ENCODE data around the gene SLC22A17.

The SLC22A17 gene

DNA sequence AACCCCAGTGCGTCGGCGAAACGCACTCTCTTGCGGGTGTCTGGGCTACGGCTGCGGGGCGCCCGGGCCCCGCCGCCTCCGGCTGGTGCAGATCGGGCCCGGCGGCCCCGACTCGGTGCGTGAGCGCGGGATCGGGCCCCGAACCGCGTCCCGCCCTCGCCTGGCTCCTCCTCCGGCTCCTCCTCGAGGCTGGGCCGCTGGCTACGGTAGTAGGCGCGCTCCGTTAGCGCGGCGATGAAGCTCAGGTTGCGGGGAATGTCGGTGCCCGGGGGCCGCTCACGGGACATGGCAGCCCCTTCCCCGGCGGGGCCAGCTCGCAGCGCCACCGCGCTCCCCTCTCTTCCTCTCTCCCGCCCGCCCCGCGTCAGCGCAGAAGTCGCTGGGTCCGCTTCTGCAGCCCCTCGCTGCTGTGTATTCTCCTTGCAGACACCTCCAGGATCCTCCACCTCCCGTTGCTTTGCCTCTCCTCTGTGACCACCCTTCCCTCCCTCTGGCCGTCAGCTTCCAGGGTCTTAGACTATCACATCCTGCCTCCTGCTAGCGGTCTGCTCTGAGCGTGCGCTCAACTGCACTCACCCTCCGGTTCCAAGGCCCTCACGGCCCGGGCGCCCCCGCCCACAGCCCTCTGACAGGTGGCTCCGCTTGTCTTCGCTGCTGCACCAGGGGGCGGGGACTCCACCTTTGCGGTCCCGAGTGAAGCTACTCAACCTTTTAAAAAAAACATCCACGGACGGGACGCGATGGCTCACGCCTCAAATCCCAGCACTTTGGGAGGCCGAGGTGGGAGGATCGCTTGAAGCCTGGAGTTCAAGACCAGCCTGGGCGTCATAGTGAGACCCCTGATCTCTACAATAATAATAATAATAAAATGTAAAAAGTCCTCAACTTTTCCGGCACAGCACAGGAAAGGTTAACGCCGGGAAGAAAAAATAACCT lies 50.1 kb downstream of the SLC22A17 start, which contains the start of gene PPP1R3E:
Gene PPP1R3E (minus strand): TSS at position 570 of the 936 bp plus-strand sequence. CDS start 283 bp downstream, at position 287.
- DNase-seq, result peak; percentile 78 to 89 (median 84)

DNA sequence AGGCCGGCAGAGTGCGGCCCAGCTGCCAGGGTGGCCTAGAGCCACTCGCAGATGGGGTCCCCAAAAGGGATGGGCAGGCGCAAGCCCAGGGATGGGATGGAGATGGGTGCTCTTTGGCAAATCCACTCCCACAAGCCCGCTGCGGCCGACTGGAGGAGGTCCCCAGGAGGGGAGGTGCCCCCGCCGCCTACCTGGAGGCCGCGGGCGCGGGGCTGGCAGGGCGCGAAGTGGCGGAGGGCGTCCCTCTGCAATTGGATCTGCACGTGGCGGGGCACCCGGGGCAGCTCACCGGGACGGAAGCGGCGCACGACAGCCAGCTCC lies 50.8 kb downstream of the SLC22A17 start:
- DNase-seq, result peak in 3 of 6 experiments; percentile 63 to 86 (median 82)

DNA sequence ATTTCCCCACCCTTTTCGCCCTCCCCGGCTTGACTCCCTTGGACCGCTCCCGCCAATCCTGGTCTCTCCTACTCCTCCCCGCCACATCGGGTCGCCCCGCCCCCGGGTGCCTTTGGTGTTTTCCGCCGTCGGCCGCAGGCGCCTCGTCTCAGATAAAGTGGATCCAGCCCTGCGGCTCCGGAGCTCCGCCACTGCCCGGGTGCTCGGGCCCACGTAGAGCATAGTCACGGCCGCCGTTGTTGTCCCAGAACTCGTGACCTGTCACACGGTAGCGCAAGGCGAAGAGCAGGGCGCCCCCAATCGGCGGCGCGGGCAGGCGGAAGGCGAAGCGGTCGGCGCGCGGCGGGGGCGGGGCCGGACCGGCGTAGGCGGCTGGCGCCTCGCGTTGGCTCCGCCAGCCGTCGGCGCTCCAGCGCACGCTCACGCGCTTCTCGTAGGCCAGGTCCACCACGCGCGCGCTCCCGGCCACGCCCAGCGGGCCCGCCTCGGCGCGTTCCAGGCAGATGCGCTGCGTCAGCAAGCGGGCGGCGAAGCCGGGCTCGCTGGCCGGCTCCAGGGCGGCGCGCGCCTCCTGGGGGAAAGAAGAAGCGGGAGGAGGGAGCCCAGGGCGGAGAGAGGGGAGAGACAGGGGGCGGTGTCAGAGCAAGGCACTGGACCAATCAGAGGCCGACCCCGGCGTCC lies 51.3 kb downstream of the SLC22A17 start:
- DNase-seq, result peak; percentile 92 to 98 (median 95)

DNA sequence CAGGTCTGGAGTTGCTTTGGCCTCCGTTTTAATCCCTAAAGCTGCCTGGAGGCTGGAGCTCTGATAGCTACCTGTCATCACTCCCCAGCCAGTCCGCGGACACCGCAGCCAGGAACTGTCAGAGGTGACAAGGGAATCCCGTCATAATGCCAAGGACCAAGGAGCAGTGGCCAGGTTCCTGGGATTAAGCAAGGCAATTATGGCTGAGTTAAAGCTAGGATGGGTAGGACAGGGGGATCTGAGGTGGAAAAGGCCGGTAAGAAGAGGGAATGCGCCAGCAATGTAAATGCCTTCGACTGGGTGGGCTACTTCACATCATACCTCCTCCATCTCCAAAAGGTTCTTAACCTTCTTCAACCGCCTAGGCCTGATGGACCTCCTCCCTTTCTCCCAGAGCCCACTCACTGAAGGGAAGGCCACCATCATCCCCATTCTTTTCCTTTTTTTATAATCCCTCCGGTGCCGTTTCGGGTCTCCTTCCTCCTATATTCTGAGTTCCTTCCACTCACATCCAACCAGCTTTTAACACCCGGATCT lies 51.9 kb downstream of the SLC22A17 start:
- DNase-seq, result peak in 3 of 6 experiments; percentile 14 to 43 (median 35)

DNA sequence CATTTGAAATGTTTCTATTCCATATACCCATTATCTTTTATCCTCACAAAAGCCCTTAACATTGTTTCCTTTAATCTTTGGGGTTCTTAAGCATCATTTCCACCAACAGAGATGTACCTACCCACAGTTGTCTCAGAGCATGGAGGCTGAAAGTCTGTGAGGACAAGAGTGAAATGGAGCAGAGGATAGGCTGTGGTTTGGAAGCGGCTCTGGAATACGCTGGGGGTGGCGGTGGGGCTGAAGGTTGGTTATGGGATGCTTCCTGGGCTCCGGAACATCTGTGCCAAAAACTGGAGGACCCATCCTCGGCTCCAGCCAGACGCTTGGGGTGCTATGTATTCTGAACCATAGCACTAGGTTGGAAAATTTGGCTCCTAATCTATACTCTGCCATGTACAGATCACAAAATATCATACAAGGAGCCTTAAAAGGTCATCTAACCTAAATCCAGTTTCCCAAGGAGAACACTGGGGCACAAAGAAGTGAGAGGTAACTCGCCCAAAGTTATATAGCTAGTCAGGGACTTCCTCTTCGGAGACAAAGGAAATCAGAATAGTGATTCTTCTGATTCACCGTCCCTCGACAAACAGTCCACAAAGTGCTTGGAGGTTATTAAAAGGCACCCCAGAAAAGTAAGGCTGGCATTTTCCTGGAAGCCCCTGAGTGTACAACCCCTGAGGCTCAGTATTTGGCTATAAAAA lies 52.6 kb downstream of the SLC22A17 start:
- peak in 1 of 6 experiments; percentile 33 for DNase-seq

DNA sequence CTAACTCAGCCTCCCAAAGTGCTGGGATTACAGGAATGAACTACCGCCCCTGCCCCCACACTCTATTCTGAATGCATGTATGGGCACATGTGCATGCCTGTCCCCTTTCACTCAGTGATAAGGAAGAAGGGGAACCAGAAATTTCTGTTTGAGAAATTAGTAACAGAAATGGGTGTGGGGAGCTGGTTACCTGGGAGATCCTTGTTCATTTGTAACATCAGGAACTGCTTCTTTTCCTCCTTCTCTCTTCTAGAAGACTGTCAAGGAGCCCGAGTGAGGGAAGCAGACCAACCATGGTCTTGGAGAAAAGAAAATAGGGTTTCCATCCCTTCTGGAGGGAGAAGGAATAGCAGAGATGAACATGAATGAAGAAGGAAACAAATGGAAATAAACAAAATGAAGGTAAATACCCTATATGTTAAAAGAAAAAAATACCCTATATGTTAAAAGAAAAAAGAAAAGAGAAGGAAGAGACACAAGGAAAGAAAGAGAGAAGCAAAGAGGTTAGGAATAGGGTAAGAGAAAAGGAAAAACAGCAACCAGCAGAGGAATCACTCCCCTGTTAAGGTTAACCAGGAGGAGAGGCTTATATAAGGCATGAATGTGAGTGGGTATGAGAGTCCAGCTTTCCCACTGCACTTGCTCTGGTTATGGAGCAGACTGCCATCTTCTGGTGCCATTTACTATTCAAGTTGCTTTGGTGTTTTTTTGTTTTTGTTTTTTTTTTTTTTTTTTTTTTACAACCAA lies 53.3 kb downstream of the SLC22A17 start:
- peak in 3 of 6 experiments; percentile 8 to 20 (median 16) for DNase-seq

DNA sequence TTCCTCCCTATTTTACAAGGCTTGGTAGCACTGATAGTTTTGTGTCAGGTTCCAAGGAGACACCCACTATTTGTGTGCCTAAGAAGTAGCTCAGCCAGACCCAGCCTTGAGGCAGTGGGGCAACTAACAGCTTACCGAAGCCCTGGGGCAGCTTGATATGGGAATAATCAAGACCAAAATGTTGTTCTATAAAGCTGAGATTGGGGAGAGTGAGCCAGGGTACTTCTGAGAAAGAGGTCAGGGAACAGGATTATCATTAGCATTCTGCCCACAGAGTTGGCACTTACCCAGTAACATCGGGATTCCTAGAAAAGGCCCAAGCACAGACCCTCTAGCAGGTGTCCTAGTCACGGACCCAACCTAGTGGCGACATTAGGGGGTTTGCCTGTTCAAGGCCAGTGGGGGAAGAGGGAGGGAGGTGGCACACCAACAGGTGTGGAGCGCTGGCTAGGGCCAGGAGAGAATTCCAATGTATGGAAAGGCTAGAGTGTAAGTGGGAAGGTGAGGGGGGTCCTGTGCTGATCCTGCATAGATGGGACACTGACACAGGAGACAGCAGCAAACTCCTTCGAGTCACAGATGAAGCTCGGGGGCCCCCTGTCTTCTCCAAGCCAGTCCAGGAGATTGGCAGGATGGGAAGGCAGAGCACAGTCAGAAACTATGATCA lies 54.9 kb downstream of the SLC22A17 start:
- no peak for DNase-seq

DNA sequence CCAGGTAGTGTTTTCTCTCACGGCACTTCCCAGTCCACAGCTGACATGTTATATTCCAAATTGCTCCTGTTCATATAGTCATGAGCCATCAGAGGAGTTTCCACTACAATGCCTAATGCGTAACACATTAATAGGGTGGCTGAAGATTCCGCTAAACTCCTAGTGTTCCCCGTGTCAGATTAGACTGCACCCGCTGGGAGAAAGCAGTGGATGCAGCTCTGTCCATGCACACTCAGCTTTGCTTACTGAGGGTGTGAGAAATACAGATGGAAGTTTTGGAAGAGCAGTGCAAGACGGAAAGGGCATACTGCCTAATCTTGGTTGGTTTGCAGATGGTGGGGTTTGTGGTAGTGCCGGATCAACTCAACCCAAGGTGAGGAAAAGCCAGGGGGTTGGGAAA lies 55.6 kb downstream of the SLC22A17 start:
- no peak for DNase-seq

Data from stimulated activated naive CD4-positive, alpha-beta T cell (primary cell).